PFSK-1 (cell line): ENCODE data around the gene ARPP21.

Source experiments
- FOXP2 ChIP-seq: optimal IDR thresholded peaks from 2 replicates; pipeline ENCODE3; 2011; ENCODE audit warnings: borderline replicate concordance, control low read depth, inconsistent platforms; ENCODE audit not compliant: insufficient read depth; ENCODE audit errors: extremely low read length, extremely low read depth
- POLR2AphosphoS5 ChIP-seq: IDR thresholded peaks from 2 replicates; pipeline ENCODE4 v1.6.1; 2012; ENCODE audit warnings: low read depth, mild to moderate bottlenecking, control low read depth, low read length, moderate library complexity
- REST ChIP-seq, 2 experiments: IDR thresholded peaks; 2 replicates each; pipeline versions ENCODE4 v1.6.1 to v1.8.0; 2011 to 2012; ENCODE audit warnings: low read depth in 2 of 2, low read length in 2 of 2, control low read depth in 1 of 2, inconsistent platforms in 1 of 2, mild to moderate bottlenecking in 1 of 2, moderate library complexity in 1 of 2; ENCODE audit not compliant: insufficient read depth in 1 of 2
- SIN3A ChIP-seq: IDR thresholded peaks from 2 replicates; pipeline ENCODE4 v1.6.1; 2012; ENCODE audit warnings: mild to moderate bottlenecking, low read length, moderate library complexity, borderline replicate concordance; ENCODE audit not compliant: insufficient read depth
- TAF1 ChIP-seq: IDR thresholded peaks from 2 replicates; pipeline ENCODE4 v1.6.1; 2012; ENCODE audit warnings: low read length, control low read depth, borderline replicate concordance; ENCODE audit not compliant: insufficient read depth

ARPP21 gene

GRCh38 chr3:35737527-35737926 lies 98.2 kb downstream of the ARPP21 start:
- no peak for TF ChIP-seq FOXP2
- TF ChIP-seq SIN3A = no peak
- no peak for TF ChIP-seq REST (IDR thresholded peaks at IDR 0.05; ENCODE audit: insufficient read depth in 1 of 2, low read depth in 2 of 2, low read length in 2 of 2)
- TF ChIP-seq TAF1 = no peak
- no peak for TF ChIP-seq POLR2AphosphoS5

GRCh38 chr3:35737934-35738706 lies 98.8 kb downstream of the ARPP21 start:
- TF ChIP-seq POLR2AphosphoS5 (no peak), SIN3A (no peak), FOXP2 (no peak), TAF1 (no peak), REST (IDR thresholded peaks at IDR 0.05; ENCODE audit: insufficient read depth in 1 of 2, low read depth in 2 of 2, low read length in 2 of 2) (no peak)

- TF ChIP-seq FOXP2 (no peak), SIN3A (no peak), POLR2AphosphoS5 (no peak), REST (IDR thresholded peaks at IDR 0.05; ENCODE audit: insufficient read depth in 1 of 2, low read depth in 2 of 2, low read length in 2 of 2) (no peak), TAF1 (no peak)
These were observed 100.0 kb downstream of the ARPP21 start for GRCh38 chr3:35739181-35739809.

GRCh38 chr3:35739964-35740527 lies 100.7 kb downstream of the ARPP21 start:
- TF ChIP-seq REST (IDR thresholded peaks at IDR 0.05; ENCODE audit: insufficient read depth in 1 of 2, low read depth in 2 of 2, low read length in 2 of 2) = no peak
